T-helper 2 cell (primary cell): ENCODE data around the gene PYCARD.
"Not testable (repeated sequence)": the region's sequence is repeated elsewhere in the genome, so short reads cannot be mapped to it uniquely, and the experiment has no call there.

Experiments used
- DNase-seq, 5 experiments: peaks; one replicate each; pipeline versions ENCODE4 v3.0.0 to v3.0.0-alpha.2; 2012 to 2022
- total RNA-seq, 2 donors: gene quantifications; one replicate each; lab custom pipeline; 2026; lab: John Stamatoyannopoulos, UW

The PYCARD gene
- 4.4 to 8.1 reads per million in 2 donors for total RNA-seq

- DNase-seq, result peak in 1 of 5 experiments; percentile 58
Measured at GRCh38 chr16:31202414-31203375, at the start of gene PYCARD. TSS of gene PYCARD (minus strand) at chr16:31202760. CDS start at chr16:31202690, 70 bp downstream.

GRCh38 chr16:31251435-31251834 lies 48.9 kb upstream of the PYCARD start:
- no peak for DNase-seq

GRCh38 chr16:31250782-31251384 lies 48.3 kb upstream of the PYCARD start:
- DNase-seq, result no peak

DNA sequence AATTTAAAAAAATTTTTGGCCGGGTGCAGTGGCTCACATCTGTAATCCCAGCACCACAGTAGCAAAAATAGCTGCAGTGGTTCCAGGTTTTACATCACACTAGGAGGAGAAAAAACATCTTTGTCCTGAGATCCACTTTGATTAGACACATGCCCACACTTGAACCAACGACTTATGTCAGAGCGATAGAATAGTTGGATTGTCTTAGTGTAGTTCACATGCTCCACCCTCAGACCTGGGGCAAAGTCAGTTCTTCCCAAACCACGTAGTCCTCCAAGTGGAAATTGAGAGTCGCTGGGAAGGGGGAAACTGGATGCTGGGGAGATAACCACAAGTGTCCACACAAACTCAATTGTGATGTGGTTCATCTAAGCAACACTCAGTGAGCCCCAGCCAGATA lies 45.8 kb upstream of the PYCARD start:
- no peak for DNase-seq

DNA sequence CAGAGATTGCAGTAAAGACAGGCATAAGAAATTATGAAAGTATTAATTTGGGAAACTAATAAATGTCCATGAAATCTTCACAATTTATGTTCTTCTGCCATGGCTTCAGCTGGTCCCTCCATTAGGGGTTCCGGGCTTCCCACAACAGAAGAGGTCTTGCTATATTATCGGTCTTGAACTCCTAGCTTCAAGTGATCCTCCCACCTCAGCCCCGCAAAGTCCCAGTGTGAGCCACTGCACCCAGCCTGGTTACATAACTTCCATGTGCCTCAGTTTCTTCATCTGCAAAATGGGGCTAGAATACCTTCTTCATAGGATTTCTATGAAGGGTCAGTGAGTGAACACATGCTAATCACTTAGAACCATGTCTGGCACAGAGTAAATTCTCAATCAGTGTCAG lies 43.7 kb upstream of the PYCARD start:
- DNase-seq, result no peak

- not testable (repeated sequence) for DNase-seq
Measured at GRCh38 chr16:31245598-31245997, 43.0 kb upstream of the PYCARD start.

DNA sequence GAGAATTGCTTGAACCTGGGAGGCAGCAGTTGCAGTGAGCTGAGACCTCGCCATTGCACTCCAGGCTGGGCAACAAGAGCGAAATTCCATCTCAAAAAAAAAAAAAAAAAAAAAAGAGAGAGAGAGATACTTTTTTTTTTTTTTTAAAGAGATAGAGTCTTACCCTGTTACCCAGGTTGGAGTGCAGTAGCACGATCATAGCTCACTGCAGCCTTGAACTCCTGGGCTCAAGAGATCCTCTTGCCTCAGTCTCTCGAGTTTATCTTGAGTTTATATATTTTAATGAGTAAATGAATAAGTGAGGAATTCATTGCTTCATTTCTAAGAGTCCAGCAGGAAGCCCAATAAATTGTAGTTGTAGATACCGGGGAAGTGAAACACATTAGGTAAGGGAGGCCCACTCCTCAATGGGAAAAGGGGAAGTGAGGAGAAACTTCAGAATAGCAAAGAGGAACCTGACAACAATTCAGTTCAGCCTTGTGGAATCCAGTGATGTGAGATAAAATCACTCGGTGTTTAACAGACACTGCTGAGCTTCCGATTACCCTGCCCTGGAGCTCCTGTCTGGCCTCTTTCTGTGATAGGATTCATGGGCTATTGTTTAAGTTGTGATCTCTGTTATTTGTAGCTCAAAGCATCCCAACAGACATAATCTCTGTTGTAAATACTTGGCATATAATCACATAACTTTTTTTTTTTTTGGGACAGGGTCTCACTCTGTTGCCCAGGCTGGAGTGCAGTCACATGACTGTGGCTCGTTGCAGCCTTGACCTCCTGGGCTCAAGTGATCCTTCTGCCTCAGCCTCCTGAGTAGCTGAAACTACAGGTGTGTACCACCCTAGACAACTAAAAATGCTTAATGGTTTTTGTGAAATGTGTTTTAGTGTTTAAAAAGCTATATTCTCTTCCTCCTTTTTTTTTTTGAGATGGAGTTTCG lies 41.4 kb upstream of the PYCARD start:
- DNase-seq, result no peak

DNA sequence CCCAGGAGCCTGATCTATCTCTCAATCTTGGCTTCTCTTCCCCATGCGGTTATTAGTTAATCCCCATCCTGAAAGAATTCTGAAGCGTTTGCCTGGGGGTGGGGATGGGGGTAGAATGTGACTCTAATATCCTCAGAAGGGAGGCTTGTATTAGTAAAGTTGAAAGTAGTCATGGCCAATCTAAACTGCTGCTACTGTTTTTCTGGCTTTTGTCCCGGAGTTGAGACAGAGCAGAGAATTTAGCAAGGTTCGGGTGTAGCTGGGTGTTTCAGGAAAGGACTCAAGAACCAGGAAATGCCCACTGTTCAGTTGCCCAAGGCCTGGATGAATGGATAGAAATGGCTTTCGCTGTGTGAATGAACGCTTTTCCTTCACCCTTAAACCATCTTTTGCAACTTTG lies 39.6 kb upstream of the PYCARD start:
- DNase-seq, result no peak

- DNase-seq, result no peak
Measured at GRCh38 chr16:31238041-31238440, 35.5 kb upstream of the PYCARD start.

GRCh38 chr16:31229501-31229900 lies 26.9 kb upstream of the PYCARD start:
- no peak for DNase-seq

DNA sequence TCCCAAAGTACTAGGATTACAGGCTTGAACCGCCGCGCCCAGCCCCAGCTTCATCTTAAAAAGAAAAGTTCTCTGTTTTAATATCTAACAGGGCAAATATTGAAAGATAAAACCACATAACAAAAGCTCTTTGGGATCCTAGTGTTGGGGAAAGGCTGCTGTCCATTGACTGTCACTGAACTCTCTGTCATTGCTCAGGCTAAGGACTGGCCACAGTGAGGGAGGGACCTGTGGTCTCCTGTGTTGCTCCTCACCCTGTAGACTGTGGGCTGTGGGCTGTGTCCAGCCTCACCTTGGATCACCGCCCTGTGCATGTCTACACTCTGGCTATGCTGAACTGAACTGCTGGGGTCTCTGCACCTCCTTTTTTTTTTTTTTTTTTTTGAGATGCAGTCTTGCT lies 25.6 kb upstream of the PYCARD start:
- no peak for DNase-seq

GRCh38 chr16:31225193-31225592 lies 22.6 kb upstream of the PYCARD start:
- no peak for DNase-seq

- no peak for DNase-seq
Measured at GRCh38 chr16:31224092-31224955, 21.8 kb upstream of the PYCARD start.

DNA sequence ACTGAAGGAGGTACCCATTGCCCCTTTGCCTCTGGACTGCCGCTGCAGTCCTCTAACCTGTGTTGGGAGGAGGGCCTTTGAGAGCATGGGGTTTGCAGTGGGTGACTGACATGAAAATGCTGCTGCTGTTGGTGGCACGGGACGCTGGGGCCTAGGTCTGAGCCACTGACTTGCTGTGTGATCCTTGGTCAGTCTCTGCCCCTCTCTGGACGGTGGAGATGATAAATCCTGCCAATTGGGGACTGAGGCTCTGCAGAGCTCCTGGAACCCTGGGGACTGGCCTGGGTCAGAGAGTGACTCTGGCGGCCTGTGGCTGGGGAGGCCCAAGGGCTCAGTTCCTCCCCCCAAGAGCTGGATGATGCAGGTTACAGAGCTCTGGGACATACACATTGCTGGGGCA lies 20.5 kb upstream of the PYCARD start:
- DNase-seq, result no peak

DNA sequence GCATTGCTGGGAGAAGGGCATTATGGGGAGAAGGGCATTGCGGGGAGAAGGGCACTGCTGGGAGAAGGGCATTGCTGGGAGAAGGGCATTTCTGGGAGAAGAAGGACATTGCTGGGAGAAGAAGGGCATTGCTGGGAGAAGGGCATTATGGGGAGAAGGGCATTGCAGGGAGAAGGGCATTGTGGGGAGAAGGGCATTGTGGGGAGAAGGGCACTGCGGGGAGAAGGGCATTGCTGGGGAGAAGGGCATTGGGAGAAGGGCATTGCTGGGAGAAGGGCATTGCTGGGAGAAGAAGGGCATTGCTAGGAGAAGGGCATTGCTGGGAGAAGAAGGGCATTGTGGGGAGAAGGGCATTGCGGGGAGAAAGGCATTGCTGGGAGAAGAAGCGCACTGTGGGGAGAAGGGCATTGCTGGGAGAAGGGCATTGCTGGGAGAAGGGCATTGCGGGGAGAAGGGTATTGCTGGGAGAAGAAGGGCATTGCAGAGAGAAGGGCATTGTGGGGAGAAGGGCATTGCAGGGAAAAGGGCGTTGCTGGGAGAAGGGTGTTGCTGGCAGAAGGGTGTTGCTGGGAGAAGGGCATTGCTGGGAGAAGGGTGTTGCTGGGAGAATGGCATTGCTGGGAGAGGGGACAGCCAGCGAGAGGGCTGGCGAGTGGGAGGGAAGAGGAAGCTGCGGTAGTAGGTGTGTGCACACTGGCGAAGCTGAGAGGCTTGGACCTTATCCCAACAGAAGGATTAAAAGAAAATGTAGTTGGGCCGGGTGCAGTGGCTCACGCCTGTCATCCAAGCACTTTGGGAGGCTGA lies 19.0 kb upstream of the PYCARD start:
- no peak for DNase-seq

GRCh38 chr16:31219154-31219741 lies 16.7 kb upstream of the PYCARD start:
- no peak for DNase-seq

GRCh38 chr16:31217136-31217530 lies 14.6 kb upstream of the PYCARD start:
- no peak for DNase-seq

GRCh38 chr16:31216422-31217135 lies 14.0 kb upstream of the PYCARD start, which contains the start of gene PYDC1:
TSS of gene PYDC1 (minus strand) at chr16:31217135. CDS start at chr16:31217028, 107 bp downstream.
- DNase-seq, result peak in 1 of 5 experiments; percentile 30

DNA sequence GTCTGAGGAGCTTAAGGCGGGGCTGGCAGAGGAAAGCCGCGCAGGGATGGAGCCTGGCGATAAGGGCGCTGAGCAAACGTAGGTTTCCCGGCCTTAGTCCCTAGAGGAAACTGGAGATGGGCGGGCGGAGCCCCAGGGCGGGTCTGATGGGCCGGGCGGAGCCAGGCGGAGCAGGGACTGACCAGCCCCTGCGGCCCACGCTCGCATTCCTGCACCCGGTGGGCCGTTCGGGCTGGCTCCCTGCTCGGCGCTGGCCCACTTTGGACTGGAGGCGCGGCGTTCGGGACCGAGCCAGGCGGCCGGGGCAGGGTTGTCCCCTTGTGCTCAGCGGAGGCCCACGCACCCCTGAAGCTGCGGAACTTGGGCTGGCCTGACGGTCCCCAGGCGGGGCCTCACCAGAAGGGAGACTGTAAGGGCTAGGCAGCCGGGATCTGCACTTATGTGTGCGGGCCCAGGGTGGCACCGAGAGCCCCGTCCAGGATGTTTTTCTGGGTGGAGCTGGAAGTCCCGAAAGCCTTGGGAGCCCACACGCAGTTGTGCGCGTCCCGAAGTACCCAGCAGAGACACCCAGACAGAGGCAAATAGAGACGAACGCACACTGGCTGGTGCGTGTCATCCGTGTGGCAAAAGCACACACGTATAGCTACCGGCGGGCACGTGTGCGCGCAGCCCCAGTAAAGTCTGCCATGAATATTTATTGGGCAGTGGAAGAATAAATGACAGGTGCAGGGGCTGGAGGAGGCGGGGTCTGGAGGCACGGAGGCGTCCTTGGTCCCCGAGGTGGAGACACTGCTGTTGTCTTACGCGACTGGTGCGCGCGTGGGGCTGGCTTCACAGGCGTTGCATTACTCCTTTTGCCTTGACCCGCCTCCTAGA lies 13.0 kb upstream of the PYCARD start:
- DNase-seq, result peak in 1 of 5 experiments; percentile 40
